IPS DF 4.7 (cell line): Measurements from ENCODE around the gene OR52M1.

Experiments used
- DNase-seq: peaks from one replicate; pipeline ENCODE4 v3.0.0-alpha.2; 2013; ENCODE audit warnings: low spot score; ENCODE audit errors: extremely low read depth

The OR52M1 gene

DNA sequence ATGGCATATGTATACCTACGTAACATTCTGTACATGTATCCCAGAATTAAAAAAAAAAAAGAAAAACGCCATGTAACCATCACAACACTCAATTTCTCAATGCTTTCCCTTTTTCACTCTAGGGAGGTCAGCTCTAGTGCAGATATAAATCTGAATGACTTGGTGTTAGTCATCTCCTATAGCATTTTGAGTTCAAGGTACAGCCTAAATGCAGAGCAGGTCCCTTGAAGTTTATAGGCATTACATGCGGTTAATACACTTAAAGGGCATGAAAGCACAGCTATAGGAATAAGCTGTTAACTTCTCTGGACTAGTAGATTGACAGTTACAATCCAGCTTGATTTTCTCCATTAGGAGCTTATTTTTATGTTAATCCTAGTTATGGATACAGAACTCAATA, 20.4 kb downstream of the OR52M1 start:
- DNase-seq = no peak

DNA sequence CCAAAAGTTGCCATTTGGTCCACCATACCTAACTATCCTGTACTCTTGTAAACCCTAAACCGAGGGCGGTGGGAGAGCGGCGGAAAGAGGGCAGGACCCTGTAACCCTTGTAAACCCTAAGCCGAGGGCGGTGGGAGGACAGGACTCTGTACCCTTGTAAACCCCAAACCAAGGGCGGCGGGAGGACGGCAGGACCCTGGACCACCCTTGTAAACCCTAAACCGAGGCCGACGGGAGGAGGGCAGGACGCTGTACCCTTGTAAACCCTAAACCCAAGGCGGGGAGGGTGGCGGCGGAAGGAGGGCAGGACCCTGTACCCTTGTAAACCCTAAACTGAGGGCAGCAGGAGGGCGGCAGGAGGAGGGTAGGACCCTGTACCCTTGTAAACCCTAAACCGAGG, 24.1 kb downstream of the OR52M1 start:
- DNase-seq = no peak

DNA sequence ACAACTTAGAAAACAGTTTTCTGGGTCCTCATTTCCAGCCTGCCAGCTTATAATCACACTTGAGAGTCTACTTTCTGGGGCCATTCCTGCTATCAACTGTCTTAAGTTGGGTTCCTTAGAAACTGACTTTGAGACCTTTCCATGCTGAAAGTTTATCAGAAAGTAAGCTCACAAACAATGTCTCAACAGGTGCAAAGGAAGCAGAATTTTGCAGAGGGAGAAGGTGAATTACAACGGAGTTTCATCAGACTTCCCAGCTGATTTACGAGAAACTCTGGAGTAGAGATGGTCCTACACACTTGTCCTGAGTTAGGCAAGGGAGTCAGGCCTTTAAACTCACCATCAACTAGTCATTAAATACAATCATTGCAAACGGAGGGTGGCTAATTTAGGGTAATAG, 31.9 kb downstream of the OR52M1 start:
- DNase-seq = no peak

DNA sequence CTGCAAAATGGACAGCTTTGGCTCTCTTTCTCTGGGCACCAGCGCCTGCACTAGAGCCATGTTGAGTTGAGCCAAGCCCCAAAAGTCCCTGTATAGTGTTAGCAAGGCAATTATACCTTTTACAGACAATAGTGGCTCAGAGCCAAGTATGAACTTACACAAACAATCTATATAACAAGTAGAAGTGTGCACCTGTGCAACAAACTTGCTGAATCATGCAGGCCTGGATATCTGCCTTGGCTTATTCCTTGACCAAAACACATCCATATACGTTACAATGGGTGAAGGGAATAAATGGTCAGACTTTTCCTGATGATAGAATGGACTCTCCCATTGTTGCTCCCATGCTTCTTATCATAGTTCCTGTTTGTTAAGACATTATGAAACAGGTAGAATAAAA, 32.8 kb downstream of the OR52M1 start:
- no peak for DNase-seq

DNA sequence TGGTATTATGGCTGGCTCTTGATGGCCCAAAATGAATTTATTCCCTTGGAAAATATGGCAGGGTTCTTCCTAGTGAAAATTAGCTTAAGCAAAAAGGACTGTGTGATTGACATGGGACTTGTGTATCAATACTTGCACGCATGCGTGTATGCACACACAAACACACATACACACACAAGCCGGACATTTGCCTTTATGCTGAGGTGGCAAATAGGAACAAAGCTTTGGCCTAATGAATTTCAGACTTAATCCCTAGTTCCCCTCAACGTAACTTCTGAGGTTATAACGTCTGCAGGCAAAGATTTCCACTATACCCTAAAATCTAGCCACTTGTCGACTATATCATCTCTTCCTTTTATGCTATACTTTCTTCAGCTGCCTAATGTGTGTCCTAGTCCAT, 33.6 kb downstream of the OR52M1 start:
- no peak for DNase-seq

DNA sequence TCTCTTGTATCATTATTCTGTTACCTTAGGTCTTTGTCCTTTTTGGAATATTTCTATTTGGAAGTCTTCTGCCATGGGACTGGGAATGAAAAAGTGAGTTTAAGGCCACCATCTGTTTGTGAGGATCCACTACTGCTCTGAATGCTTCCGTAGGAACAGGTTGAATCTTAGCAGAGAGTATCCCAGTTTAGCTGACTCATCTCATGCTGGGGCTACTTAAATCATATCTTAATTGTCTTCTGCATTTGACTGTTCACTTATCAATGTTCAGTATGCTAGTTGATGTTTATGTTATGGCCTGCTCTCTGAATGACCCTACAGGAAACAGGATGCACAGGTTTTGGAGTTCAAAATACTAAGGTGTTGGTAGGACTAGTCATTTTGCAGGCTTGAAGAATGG, 35.1 kb downstream of the OR52M1 start:
- no peak for DNase-seq

DNA sequence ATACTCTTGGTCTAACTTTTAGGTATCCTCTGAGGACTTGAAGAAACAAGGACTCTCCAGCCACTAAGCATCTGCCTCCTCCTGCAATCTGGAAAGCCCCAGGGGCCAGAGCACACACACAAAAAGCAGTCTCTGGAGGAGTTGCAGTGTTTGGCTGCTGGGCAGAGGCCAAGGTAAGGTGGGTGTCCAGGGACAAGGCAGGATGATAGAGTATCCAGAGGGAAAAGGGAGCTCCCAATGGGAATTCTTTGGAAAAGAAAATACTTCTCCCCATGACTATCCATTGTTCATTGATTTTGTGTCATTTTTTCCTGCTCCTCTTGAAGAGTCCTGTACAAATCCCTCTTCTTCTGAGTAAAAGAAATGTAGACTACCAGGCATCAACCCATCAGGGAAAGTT, 36.5 kb downstream of the OR52M1 start, which contains the start of gene OR52I2:
TSS of gene OR52I2 (plus strand) at position 301 of the 400 bp plus-strand sequence.
- no peak for DNase-seq

DNA sequence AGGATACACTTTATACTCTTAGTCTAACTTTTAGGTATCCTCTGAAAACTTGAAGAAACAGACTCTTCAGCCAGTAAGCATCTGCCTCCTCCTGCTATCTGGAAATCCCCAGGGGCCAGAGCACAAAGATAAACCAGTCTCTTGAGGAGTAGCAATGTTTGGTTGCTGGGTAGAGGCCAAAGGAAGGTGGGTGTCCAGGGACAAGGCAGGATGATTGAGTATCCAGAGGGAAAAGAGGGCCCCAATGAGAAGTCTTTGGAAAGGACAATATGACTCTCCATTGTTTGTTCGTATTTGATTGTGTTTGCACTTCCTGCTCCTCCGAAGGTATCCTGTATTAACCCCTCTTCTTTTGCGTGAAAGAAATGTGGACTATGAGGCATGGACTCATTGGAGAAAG, 44.0 kb downstream of the OR52M1 start:
- DNase-seq = no peak

DNA sequence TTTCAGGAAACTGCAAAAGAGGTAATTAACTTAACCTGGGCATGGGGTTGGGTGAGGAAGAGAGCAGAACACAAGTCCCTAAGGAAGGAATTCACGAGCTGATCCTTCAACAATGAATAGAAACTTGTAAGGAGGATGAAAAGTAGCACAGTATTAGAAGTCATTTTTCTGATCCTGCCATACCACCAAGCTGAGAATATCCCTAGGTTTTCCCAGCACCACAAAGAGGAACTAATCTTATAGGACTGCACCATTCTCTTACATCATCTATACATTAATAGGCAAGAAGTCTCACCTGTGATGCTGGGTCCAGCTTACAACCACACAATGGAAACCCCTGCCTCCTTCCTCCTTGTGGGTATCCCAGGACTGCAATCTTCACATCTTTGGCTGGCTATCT, 48.7 kb downstream of the OR52M1 start, which contains the start of gene OR52I1:
TSS of gene OR52I1 (plus strand) at position 301 of the 400 bp plus-strand sequence. CDS start at position 301, 0 bp downstream.
- no peak for DNase-seq
